ENCODE results near the gene CLEC11A.

GRCh38 chr19:50739914-50740426 is 16.8 kb downstream of the CLEC11A start:
- TF ChIP-seq CTCF (IDR thresholded peaks at IDR 0.05) (no peak), POLR2A (IDR thresholded peaks at IDR 0.05) (no peak)
